Effector memory CD8-positive, alpha-beta T cell (primary cell): ENCODE data around the gene SNRNP27.
A peak's percentile ranks its signal among the peaks of the same experiment; 100 is the strongest.
"Not testable (repeated sequence)": the region's sequence is repeated elsewhere in the genome, so short reads cannot be mapped to it uniquely, and the experiment has no call there.

Experiments
- ATAC-seq: fragments of 150-1000 bp; cut with Tn5 transposase; replicated peaks from 2 replicates; pipeline ENCODE4 v1.10.0; 2021; ENCODE audit warnings: mild to moderate bottlenecking, moderate library complexity
- DNase-seq, 3 experiments: peaks; one replicate each; pipeline ENCODE4 v3.0.0; 2021
- H3K27ac Mint-ChIP-seq, 2 donors: one replicate each; pipeline ENCODE4 v1.8.0; 2022; ENCODE audit warnings: mild to moderate bottlenecking in 2 of 2, mixed read lengths in 2 of 2, moderate library complexity in 2 of 2
- H3K27me3 Mint-ChIP-seq, 2 donors: one replicate each; pipeline ENCODE4 v1.8.0; 2022; ENCODE audit warnings: mixed read lengths in 2 of 2
- H3K36me3 Mint-ChIP-seq: one replicate; pipeline ENCODE4 v1.8.0; 2022; ENCODE audit warnings: mild to moderate bottlenecking, moderate library complexity, mixed read lengths; ENCODE audit not compliant: insufficient read depth
- H3K4me1 Mint-ChIP-seq, 2 donors: one replicate each; pipeline ENCODE4 v1.8.0; 2022; ENCODE audit warnings: low read depth in 2 of 2, mixed read lengths in 2 of 2
- H3K4me3 Mint-ChIP-seq, 2 donors: one replicate each; pipeline ENCODE4 v1.8.0; 2022; ENCODE audit warnings: mild to moderate bottlenecking in 2 of 2, mixed read lengths in 2 of 2, moderate library complexity in 2 of 2
- H3K9me3 Mint-ChIP-seq, 2 donors: one replicate each; pipeline ENCODE4 v1.8.0; 2022; ENCODE audit warnings: mixed read lengths in 2 of 2

Gene SNRNP27

GRCh38 chr2:69894737-69895136 is 981 bp downstream of the SNRNP27 start:
- Mint-ChIP-seq H3K4me3 (peak overlapping the region; percentile 99 to 100), H3K4me1 (peaks cover 21 to 36% of the 10 kb centered on the region in 2 donors), H3K36me3 (peaks cover 49% of the 10 kb centered on the region), H3K27ac (peak overlapping the region; percentile 99 to 100)
- H3K9me3 Mint-ChIP-seq, H3K27me3 Mint-ChIP-seq, ATAC-seq, DNase-seq: not testable (repeated sequence)

- H3K9me3 Mint-ChIP-seq: no peaks in the 10 kb centered on the region
- no peak for DNase-seq
- peaks cover 79% of the 10 kb centered on the region for H3K36me3 Mint-ChIP-seq
- H3K27ac Mint-ChIP-seq: peak overlapping the region; percentile 93 to 96
- peak; percentile 59 for ATAC-seq
- H3K27me3 Mint-ChIP-seq: no peaks in the 10 kb centered on the region
- peak overlapping the region; percentile 83 to 91 for H3K4me3 Mint-ChIP-seq
- H3K4me1 Mint-ChIP-seq: peaks cover 23 to 41% of the 10 kb centered on the region in 2 donors
Measured at GRCh38 chr2:69902213-69902922, 8.6 kb downstream of the SNRNP27 start.

GRCh38 chr2:69907216-69907615 is 13.5 kb downstream of the SNRNP27 start:
- ATAC-seq (no peak), DNase-seq (no peak)
- H3K4me3 Mint-ChIP-seq: no peak overlapping the region
- H3K4me1 Mint-ChIP-seq: peaks cover 8 to 19% of the 10 kb centered on the region in 2 donors
- H3K27me3 Mint-ChIP-seq: no peaks in the 10 kb centered on the region
- H3K36me3 Mint-ChIP-seq: peaks cover 71% of the 10 kb centered on the region
- no peak overlapping the region for H3K27ac Mint-ChIP-seq
- H3K9me3 Mint-ChIP-seq: no peaks in the 10 kb centered on the region

- Mint-ChIP-seq H3K4me3 (peak overlapping the region in 1 of 2 donors; percentile 35), H3K9me3 (no peaks in the 10 kb centered on the region)
Measured at GRCh38 chr2:69911985-69912563, 18.3 kb downstream of the SNRNP27 start.

GRCh38 chr2:69914164-69914949 is 20.6 kb downstream of the SNRNP27 start:
- ATAC-seq (peak; percentile 87), DNase-seq (peak in 1 of 3 experiments; percentile 100)
- H3K27ac Mint-ChIP-seq: peak overlapping the region; percentile 87 to 93

More at GRCh38 chr2:69911985-69912563, 18.3 kb downstream of the SNRNP27 start:
- ATAC-seq (no peak), DNase-seq (peak in 1 of 3 experiments; percentile 23)
- Mint-ChIP-seq H3K27me3 (no peaks in the 10 kb centered on the region), H3K4me1 (peaks cover 4 to 9% of the 10 kb centered on the region in 2 donors), H3K36me3 (peaks cover 53% of the 10 kb centered on the region), H3K27ac (peak overlapping the region in 1 of 2 donors; percentile 26)

GRCh38 chr2:69914950-69915945 is 21.5 kb downstream of the SNRNP27 start, which contains the start of gene MXD1:
Gene MXD1, plus strand, starts transcription at chr2:69915109. Its CDS starts 222 bp downstream, at chr2:69915331.
- peak in 2 of 3 experiments; percentile 99 for DNase-seq
- no peak for ATAC-seq
- Mint-ChIP-seq H3K4me1 (peaks cover 11 to 14% of the 10 kb centered on the region in 2 donors), H3K27ac (peak within 1 kb of the TSS; percentile 87 to 93), H3K4me3 (peak within 1 kb of the TSS; percentile 85 to 86), H3K27me3 (no peaks in the 10 kb centered on the region), H3K36me3 (peaks cover 53% of the 10 kb centered on the region), H3K9me3 (no peaks in the 10 kb centered on the region)

More at GRCh38 chr2:69914164-69914949, 20.6 kb downstream of the SNRNP27 start:
- Mint-ChIP-seq H3K4me3 (peak overlapping the region; percentile 85 to 86), H3K9me3 (no peaks in the 10 kb centered on the region), H3K36me3 (peaks cover 49% of the 10 kb centered on the region), H3K27me3 (no peaks in the 10 kb centered on the region), H3K4me1 (peaks cover 11% of the 10 kb centered on the region in 2 donors)

GRCh38 chr2:69916106-69916505 is 22.4 kb downstream of the SNRNP27 start:
- ATAC-seq (no peak), DNase-seq (no peak)
- no peaks in the 10 kb centered on the region for H3K9me3 Mint-ChIP-seq
- peak overlapping the region; percentile 44 to 66 for H3K27ac Mint-ChIP-seq
- H3K4me3 Mint-ChIP-seq: peak overlapping the region; percentile 68 to 85
- H3K36me3 Mint-ChIP-seq: peaks cover 58% of the 10 kb centered on the region
- H3K4me1 Mint-ChIP-seq: peaks cover 13 to 14% of the 10 kb centered on the region in 2 donors
- no peaks in the 10 kb centered on the region for H3K27me3 Mint-ChIP-seq

- no peak overlapping the region for H3K4me3 Mint-ChIP-seq
- H3K27me3 Mint-ChIP-seq: no peaks in the 10 kb centered on the region
- peaks cover 13 to 14% of the 10 kb centered on the region in 2 donors for H3K4me1 Mint-ChIP-seq
- DNase-seq (no peak), ATAC-seq (no peak)
- H3K9me3 Mint-ChIP-seq: no peaks in the 10 kb centered on the region
- H3K27ac Mint-ChIP-seq: peak overlapping the region in 1 of 2 donors; percentile 24
- peaks cover 64% of the 10 kb centered on the region for H3K36me3 Mint-ChIP-seq
Measured at GRCh38 chr2:69917852-69918251, 24.1 kb downstream of the SNRNP27 start.

GRCh38 chr2:69918401-69918800 is 24.6 kb downstream of the SNRNP27 start:
- Mint-ChIP-seq H3K4me3 (no peak overlapping the region), H3K27me3 (no peaks in the 10 kb centered on the region), H3K36me3 (peaks cover 67% of the 10 kb centered on the region), H3K27ac (no peak overlapping the region), H3K9me3 (no peaks in the 10 kb centered on the region), H3K4me1 (peaks cover 14 to 16% of the 10 kb centered on the region in 2 donors)
- no peak for ATAC-seq
- no peak for DNase-seq

- H3K4me1 Mint-ChIP-seq: peaks cover 5 to 12% of the 10 kb centered on the region in 2 donors
- no peaks in the 10 kb centered on the region for H3K27me3 Mint-ChIP-seq
- H3K36me3 Mint-ChIP-seq: peaks cover 47% of the 10 kb centered on the region
- H3K4me3 Mint-ChIP-seq: no peak overlapping the region
- H3K9me3 Mint-ChIP-seq: no peaks in the 10 kb centered on the region
- H3K27ac Mint-ChIP-seq: no peak overlapping the region
- ATAC-seq (no peak), DNase-seq (no peak)
Measured at GRCh38 chr2:69923116-69923515, 29.4 kb downstream of the SNRNP27 start.

- peaks cover 20% of the 10 kb centered on the region for H3K36me3 Mint-ChIP-seq
- no peak overlapping the region for H3K27ac Mint-ChIP-seq
- no peak overlapping the region for H3K4me3 Mint-ChIP-seq
- H3K27me3 Mint-ChIP-seq: no peaks in the 10 kb centered on the region
- no peak for ATAC-seq
- no peak for DNase-seq
- peaks cover 8 to 16% of the 10 kb centered on the region in 2 donors for H3K4me1 Mint-ChIP-seq
- H3K9me3 Mint-ChIP-seq: no peaks in the 10 kb centered on the region
Measured at GRCh38 chr2:69926849-69927515, 33.2 kb downstream of the SNRNP27 start.
